OCI-LY3 (cell line): ENCODE measurements around the gene SIGLEC6.

Experiments
- EZH2phosphoT487 ChIP-seq: fragments of 200-600 bp; shearing (Covaris generic); IDR thresholded peaks from 2 replicates; pipeline ENCODE4 v1.6.1; 2018; ENCODE audit warnings: antibody characterized with exemption, mixed run types, low read depth
- TF ChIP-seq, protein P1 (sequence below): fragments of 200-600, 300-600 bp; sonication (generic); IDR thresholded peaks from 2 replicates; pipeline ENCODE4 v1.5.1; 2014; ENCODE audit warnings: antibody characterized with exemption, low read length, low read depth

DNA sequence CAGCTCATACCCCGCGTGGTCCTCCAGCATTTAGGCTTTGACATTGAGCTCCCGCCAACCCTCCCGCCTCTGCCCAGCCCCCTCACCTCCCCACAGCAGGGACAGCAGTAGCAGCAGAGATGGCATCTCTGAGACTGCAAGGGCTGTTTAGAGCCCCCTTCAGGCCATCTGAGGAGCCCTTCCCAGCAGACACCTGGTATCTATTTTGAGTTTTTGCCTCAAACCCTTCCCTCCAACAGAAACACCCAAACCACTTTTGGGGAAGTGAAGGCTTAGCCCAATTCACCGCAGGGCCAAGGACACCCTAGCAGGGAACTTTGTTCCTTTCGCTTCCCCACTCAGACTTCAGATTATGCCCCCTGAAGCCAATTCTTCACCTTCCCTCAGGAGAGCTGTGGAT is 33.3 kb upstream of the SIGLEC6 start:
- TF ChIP-seq, protein P1, sequence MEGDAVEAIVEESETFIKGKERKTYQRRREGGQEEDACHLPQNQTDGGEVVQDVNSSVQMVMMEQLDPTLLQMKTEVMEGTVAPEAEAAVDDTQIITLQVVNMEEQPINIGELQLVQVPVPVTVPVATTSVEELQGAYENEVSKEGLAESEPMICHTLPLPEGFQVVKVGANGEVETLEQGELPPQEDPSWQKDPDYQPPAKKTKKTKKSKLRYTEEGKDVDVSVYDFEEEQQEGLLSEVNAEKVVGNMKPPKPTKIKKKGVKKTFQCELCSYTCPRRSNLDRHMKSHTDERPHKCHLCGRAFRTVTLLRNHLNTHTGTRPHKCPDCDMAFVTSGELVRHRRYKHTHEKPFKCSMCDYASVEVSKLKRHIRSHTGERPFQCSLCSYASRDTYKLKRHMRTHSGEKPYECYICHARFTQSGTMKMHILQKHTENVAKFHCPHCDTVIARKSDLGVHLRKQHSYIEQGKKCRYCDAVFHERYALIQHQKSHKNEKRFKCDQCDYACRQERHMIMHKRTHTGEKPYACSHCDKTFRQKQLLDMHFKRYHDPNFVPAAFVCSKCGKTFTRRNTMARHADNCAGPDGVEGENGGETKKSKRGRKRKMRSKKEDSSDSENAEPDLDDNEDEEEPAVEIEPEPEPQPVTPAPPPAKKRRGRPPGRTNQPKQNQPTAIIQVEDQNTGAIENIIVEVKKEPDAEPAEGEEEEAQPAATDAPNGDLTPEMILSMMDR: peak; percentile 80
- TF ChIP-seq EZH2phosphoT487: no peak
